HepG2 (cell line): ENCODE measurements around the gene MFAP4. TPM values are rescaled to one million over a fixed set of nuclear protein-coding genes. Genes with fewer than 3 reads are reported as not detected.

ENCODE experiments used
- ATAC-seq: fragments of 200-7000 bp; cut with Tn5 transposase; 3 replicates; pipeline ENCODE4 v1.9.1; 2020; ENCODE audit warnings: mild to moderate bottlenecking, moderate library complexity
- BruUV-seq: library from RNA; stranded (reverse); fragments of 400-500 nt; replicated peaks from 2 replicates; lab custom pipeline; 2021; lab: Mats Ljungman, UMichigan
- CTCF ChIA-PET: fragments of 300-600 bp; formaldehyde crosslinking; extraction: SDS; loops from one replicate; lab custom pipeline; 2021; ENCODE audit warnings: low total read pairs, inconsistent platforms, low intra/inter-chr PET ratio; lab: Yijun Ruan, JAX
- POLR2A ChIA-PET: fragments of 350-600 bp; sonication (Branson Sonifier 250); formaldehyde crosslinking; loops from one replicate; lab custom pipeline; 2020; ENCODE audit warnings: antibody characterized with exemption, inconsistent platforms; lab: Yijun Ruan, JAX
- DNase-seq: peaks from one replicate; pipeline ENCODE4 v3.0.0-alpha.2; 2015; ENCODE audit warnings: low spot score
- FAIRE-seq: peaks from 3 replicates; lab custom pipeline; 2011; peaks lifted over from hg19 to GRCh38; lab: Jason Lieb, UNC
- H2AFZ ChIP-seq: one replicate; pipeline ENCODE4 v1.6.1; 2011; ENCODE audit warnings: low read length, inconsistent platforms
- H3K27ac ChIP-seq: fragments of 300-600 bp; 3 replicates; pipeline ENCODE4 v1.8.0; 2011; ENCODE audit warnings: mixed run types, mild to moderate bottlenecking, mixed read lengths, low read length, inconsistent platforms; ENCODE audit not compliant: insufficient read depth; ENCODE audit errors: extremely low read length
- H3K27me3 ChIP-seq, 2 experiments: fragments of 200-600 bp in 1 of 2; 2 replicates in 1 of 2; 3 replicates in 1 of 2; pipeline versions ENCODE4 v1.6.0 to v1.8.0; 2011; ENCODE audit warnings: low read length in 2 of 2, mild to moderate bottlenecking in 2 of 2, moderate library complexity in 2 of 2, inconsistent platforms in 1 of 2; ENCODE audit not compliant: insufficient read depth in 2 of 2, control insufficient read depth in 1 of 2
- H3K36me3 ChIP-seq, 2 experiments: fragments of 200-600 bp in 1 of 2; replicated peaks in 1 of 2; 2 replicates in 1 of 2; 3 replicates in 1 of 2; pipeline versions ENCODE4 v1.5.1 to v1.8.0; 2011; ENCODE audit warnings: low read length in 2 of 2, inconsistent platforms in 1 of 2; ENCODE audit not compliant: insufficient read depth in 2 of 2, control insufficient read depth in 1 of 2
- H3K4me1 ChIP-seq: 2 replicates; pipeline ENCODE4 v1.5.1; 2012; ENCODE audit warnings: low read length, inconsistent platforms; ENCODE audit not compliant: insufficient read depth
- H3K4me2 ChIP-seq: 2 replicates; pipeline ENCODE4 v1.6.0; 2011; ENCODE audit warnings: low read depth, low read length, inconsistent platforms
- H3K4me3 ChIP-seq, 3 experiments: fragments of 200-600 bp in 1 of 3; sonication (generic), shearing (Covaris generic) in 1 of 3; replicated peaks in 1 of 3; 2 replicates each; pipeline ENCODE4 v1.5.1; 2011 to 2016; ENCODE audit warnings: low read length in 3 of 3, inconsistent platforms in 2 of 3, low read depth in 2 of 3, mild to moderate bottlenecking in 2 of 3, control low read depth in 1 of 3, mixed read lengths in 1 of 3; ENCODE audit not compliant: insufficient read depth in 1 of 3
- H3K79me2 ChIP-seq: one replicate; pipeline ENCODE4 v1.6.1; 2011; ENCODE audit warnings: low read length, inconsistent platforms; ENCODE audit not compliant: insufficient read depth
- H3K9ac ChIP-seq: 2 replicates; pipeline ENCODE4 v1.6.0; 2011; ENCODE audit warnings: mild to moderate bottlenecking, low read depth, low read length, inconsistent platforms; ENCODE audit not compliant: insufficient read depth
- H3K9me3 ChIP-seq: 2 replicates; pipeline ENCODE4 v1.5.1; 2012; ENCODE audit warnings: mild to moderate bottlenecking, low read length
- H4K20me1 ChIP-seq: 2 replicates; pipeline ENCODE4 v1.6.0; 2011; ENCODE audit warnings: inconsistent platforms, mild to moderate bottlenecking, low read length, moderate library complexity; ENCODE audit not compliant: insufficient read depth
- CCDC6 ChIP-seq: sonication (generic); formaldehyde crosslinking; IDR thresholded peaks from 2 replicates; pipeline ENCODE4 v1.8.1; 2022; ENCODE audit warnings: mild to moderate bottlenecking, missing genetic modification reagents, moderate library complexity
- CEBPB ChIP-seq: IDR thresholded peaks from 2 replicates; pipeline ENCODE4 v1.6.1; 2011; ENCODE audit warnings: low read depth, low read length, improper control_type of control experiment, borderline replicate concordance
- CENPX ChIP-seq: sonication (generic); formaldehyde crosslinking; IDR thresholded peaks from 2 replicates; pipeline ENCODE4 v1.9.0; 2021; ENCODE audit warnings: mild to moderate bottlenecking, missing genetic modification reagents, moderate library complexity
- KDM2A ChIP-seq: sonication (generic); formaldehyde crosslinking; IDR thresholded peaks from 2 replicates; pipeline ENCODE4 v1.4.0; 2020; ENCODE audit warnings: low read depth, missing genetic modification reagents, borderline replicate concordance
- NRL ChIP-seq: sonication (generic); formaldehyde crosslinking; IDR thresholded peaks from 2 replicates; pipeline ENCODE4 v1.5.0; 2020; ENCODE audit warnings: missing genetic modification reagents, mild to moderate bottlenecking, moderate library complexity, borderline replicate concordance
- ZBTB21 ChIP-seq: sonication (generic); formaldehyde crosslinking; IDR thresholded peaks from 2 replicates; pipeline ENCODE4 v1.4.0; 2020; ENCODE audit warnings: missing genetic modification reagents
- ZMAT3 ChIP-seq: sonication (generic); formaldehyde crosslinking; conservative IDR thresholded peaks from 2 replicates; pipeline ENCODE4 v1.7.0; 2021; ENCODE audit warnings: missing genetic modification reagents
- ZNF446 ChIP-seq: sonication (generic); formaldehyde crosslinking; IDR thresholded peaks from 2 replicates; pipeline ENCODE4 v1.5.0; 2020; ENCODE audit warnings: mild to moderate bottlenecking, missing genetic modification reagents
- ZNF605 ChIP-seq: sonication (generic); formaldehyde crosslinking; IDR thresholded peaks from 2 replicates; pipeline ENCODE4 v1.8.0; 2022; ENCODE audit warnings: mild to moderate bottlenecking, missing genetic modification reagents
- WGBS: methylation state at CpG from one replicate; pipeline ENCODE4 v1.1.6; 2017; ENCODE audit warnings: low lambda C conversion rate; 5-methylcytosine and 5-hydroxymethylcytosine counted together
- in situ Hi-C: cut with HindIII; loops from 2 replicates; pipeline ENCODE4 v1.10.0; 2017; ENCODE audit warnings: low pct_unique_long_range_greater_than_20kb; ENCODE audit not compliant: extremely low pct_ligation_motif_present
- intact Hi-C: fragments of 100-400 bp; cut with micrococcal nuclease; formaldehyde crosslinking; loops from one replicate; pipeline ENCODE4 v1.10.0; 2022; ENCODE audit not compliant: unreplicated experiment
- polyA plus RNA-seq, 8 experiments: library from polyadenylated mRNA; depleted of rRNA in 3 of 8; stranded (reverse) in 7 of 8; unstranded in 1 of 8; fragments of >200 nt; fragmentation: Illumina TruSeq in 4 of 8; extraction: Trizol in 4 of 8; gene quantifications; 2 replicates each; pipeline versions ENCODE4 v1.2.1 to v1.2.3, GENCODE V29; 2011 to 2016; ENCODE audit warnings: low read depth in 4 of 8, missing spikeins in 1 of 8, mixed read lengths in 1 of 8; ENCODE audit not compliant: insufficient read depth in 1 of 8
- total RNA-seq, 5 experiments: library from RNA; depleted of rRNA; stranded (reverse); fragments of >200 nt; fragmentation: Illumina TruSeq; extraction: Trizol; gene quantifications; 2 replicates each; pipeline ENCODE4 v1.2.3, GENCODE V29; 2016; ENCODE audit warnings: low read depth in 1 of 5
- TF ChIP-seq, protein P1 (sequence below): sonication (generic); formaldehyde crosslinking; IDR thresholded peaks from 2 replicates; pipeline ENCODE4 v1.5.0; 2020; ENCODE audit warnings: mild to moderate bottlenecking, missing genetic modification reagents
- TF ChIP-seq, protein P2 (sequence below): sonication (generic); formaldehyde crosslinking; IDR thresholded peaks from 2 replicates; pipeline ENCODE4 v1.9.0; 2021; ENCODE audit warnings: missing genetic modification reagents, borderline replicate concordance
- TF ChIP-seq, protein P3 (sequence below): sonication (generic); formaldehyde crosslinking; conservative IDR thresholded peaks from 2 replicates; pipeline ENCODE4 v1.8.0; 2022; ENCODE audit warnings: missing genetic modification reagents
- TF ChIP-seq, protein P4 (sequence below): IDR thresholded peaks from 2 replicates; pipeline ENCODE4 v1.6.1; 2016; ENCODE audit warnings: mild to moderate bottlenecking
- TF ChIP-seq, protein P5 (sequence below): sonication (generic); formaldehyde crosslinking; IDR thresholded peaks from 2 replicates; pipeline ENCODE4 v1.5.0; 2020; ENCODE audit warnings: missing genetic modification reagents, mild to moderate bottlenecking, borderline replicate concordance
- TF ChIP-seq, protein P6 (sequence below): sonication (generic); formaldehyde crosslinking; IDR thresholded peaks from 2 replicates; pipeline ENCODE4 v1.4.0; 2020; ENCODE audit warnings: mild to moderate bottlenecking, missing genetic modification reagents

The MFAP4 gene
- total and polyA plus RNA-seq, 2 of the 13 experiments (the other 11 are each of a cell fraction or from before 2014, with no cell fraction given) = 0.08 TPM; not detected in 1

DNA sequence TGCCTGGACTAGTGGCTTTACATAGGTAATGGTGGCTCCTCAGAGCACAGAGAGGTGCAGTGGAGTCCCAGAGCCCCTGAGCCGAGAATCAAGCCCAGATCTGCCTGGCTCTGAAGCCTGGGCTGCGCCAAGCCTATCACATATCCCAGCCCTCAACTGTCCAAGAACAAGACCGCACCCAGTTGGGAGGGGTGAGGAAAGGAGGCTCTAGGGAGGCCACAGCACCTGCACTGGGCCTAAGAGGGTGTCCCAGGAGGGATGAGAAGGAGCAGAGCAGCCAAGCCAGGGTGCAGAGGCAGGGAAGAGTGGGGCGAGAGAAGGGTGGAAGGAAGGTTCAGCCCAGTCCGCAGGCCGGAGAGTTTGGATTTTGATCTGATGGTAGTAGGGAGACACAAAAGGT, 23.1 kb upstream of the MFAP4 start:
- H3K4me2 ChIP-seq = no peak overlapping the region
- H3K27me3 ChIP-seq = peaks cover 12 to 38% of the 10 kb centered on the region in 2 experiments
- in situ Hi-C loops = no loop called here
- 32% methylated on average over 6 of the region's 6 CpGs for WGBS
- H3K36me3 ChIP-seq = no peaks in the 10 kb centered on the region
- intact Hi-C loops = no loop called here
- H3K79me2 ChIP-seq = no peaks in the 10 kb centered on the region
- CTCF ChIA-PET = no interaction called here
- FAIRE-seq (no peak), ATAC-seq (no peak), DNase-seq (no peak)
- BruUV-seq = no TSS peak
- H3K9ac ChIP-seq = no peak overlapping the region
- no peak overlapping the region for H2AFZ ChIP-seq
- H4K20me1 ChIP-seq = no peaks in the 10 kb centered on the region
- H3K4me3 ChIP-seq = no peak overlapping the region
- H3K9me3 ChIP-seq = no peaks in the 10 kb centered on the region
- POLR2A ChIA-PET = no interaction called here
- H3K4me1 ChIP-seq = no peaks in the 10 kb centered on the region
- no peak overlapping the region for H3K27ac ChIP-seq
- TF ChIP-seq, protein P1, sequence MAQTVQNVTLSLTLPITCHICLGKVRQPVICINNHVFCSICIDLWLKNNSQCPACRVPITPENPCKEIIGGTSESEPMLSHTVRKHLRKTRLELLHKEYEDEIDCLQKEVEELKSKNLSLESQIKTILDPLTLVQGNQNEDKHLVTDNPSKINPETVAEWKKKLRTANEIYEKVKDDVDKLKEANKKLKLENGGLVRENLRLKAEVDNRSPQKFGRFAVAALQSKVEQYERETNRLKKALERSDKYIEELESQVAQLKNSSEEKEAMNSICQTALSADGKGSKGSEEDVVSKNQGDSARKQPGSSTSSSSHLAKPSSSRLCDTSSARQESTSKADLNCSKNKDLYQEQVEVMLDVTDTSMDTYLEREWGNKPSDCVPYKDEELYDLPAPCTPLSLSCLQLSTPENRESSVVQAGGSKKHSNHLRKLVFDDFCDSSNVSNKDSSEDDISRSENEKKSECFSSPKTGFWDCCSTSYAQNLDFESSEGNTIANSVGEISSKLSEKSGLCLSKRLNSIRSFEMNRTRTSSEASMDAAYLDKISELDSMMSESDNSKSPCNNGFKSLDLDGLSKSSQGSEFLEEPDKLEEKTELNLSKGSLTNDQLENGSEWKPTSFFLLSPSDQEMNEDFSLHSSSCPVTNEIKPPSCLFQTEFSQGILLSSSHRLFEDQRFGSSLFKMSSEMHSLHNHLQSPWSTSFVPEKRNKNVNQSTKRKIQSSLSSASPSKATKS (CRISPR knock-in tag) = no peak
- TF ChIP-seq, protein P2, sequence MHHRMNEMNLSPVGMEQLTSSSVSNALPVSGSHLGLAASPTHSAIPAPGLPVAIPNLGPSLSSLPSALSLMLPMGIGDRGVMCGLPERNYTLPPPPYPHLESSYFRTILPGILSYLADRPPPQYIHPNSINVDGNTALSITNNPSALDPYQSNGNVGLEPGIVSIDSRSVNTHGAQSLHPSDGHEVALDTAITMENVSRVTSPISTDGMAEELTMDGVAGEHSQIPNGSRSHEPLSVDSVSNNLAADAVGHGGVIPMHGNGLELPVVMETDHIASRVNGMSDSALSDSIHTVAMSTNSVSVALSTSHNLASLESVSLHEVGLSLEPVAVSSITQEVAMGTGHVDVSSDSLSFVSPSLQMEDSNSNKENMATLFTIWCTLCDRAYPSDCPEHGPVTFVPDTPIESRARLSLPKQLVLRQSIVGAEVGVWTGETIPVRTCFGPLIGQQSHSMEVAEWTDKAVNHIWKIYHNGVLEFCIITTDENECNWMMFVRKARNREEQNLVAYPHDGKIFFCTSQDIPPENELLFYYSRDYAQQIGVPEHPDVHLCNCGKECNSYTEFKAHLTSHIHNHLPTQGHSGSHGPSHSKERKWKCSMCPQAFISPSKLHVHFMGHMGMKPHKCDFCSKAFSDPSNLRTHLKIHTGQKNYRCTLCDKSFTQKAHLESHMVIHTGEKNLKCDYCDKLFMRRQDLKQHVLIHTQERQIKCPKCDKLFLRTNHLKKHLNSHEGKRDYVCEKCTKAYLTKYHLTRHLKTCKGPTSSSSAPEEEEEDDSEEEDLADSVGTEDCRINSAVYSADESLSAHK (CRISPR knock-in tag) = no peak
- TF ChIP-seq, protein P3, sequence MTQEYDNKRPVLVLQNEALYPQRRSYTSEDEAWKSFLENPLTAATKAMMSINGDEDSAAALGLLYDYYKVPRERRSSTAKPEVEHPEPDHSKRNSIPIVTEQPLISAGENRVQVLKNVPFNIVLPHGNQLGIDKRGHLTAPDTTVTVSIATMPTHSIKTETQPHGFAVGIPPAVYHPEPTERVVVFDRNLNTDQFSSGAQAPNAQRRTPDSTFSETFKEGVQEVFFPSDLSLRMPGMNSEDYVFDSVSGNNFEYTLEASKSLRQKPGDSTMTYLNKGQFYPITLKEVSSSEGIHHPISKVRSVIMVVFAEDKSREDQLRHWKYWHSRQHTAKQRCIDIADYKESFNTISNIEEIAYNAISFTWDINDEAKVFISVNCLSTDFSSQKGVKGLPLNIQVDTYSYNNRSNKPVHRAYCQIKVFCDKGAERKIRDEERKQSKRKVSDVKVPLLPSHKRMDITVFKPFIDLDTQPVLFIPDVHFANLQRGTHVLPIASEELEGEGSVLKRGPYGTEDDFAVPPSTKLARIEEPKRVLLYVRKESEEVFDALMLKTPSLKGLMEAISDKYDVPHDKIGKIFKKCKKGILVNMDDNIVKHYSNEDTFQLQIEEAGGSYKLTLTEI = no peak
- TF ChIP-seq, protein P4, sequence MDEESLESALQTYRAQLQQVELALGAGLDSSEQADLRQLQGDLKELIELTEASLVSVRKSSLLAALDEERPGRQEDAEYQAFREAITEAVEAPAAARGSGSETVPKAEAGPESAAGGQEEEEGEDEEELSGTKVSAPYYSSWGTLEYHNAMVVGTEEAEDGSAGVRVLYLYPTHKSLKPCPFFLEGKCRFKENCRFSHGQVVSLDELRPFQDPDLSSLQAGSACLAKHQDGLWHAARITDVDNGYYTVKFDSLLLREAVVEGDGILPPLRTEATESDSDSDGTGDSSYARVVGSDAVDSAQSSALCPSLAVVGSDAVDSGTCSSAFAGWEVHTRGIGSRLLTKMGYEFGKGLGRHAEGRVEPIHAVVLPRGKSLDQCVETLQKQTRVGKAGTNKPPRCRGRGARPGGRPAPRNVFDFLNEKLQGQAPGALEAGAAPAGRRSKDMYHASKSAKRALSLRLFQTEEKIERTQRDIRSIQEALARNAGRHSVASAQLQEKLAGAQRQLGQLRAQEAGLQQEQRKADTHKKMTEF (CRISPR knock-in tag) = no peak
- TF ChIP-seq KDM2A (no peak), ZNF605 (CRISPR knock-in tag) (no peak), CENPX (no peak), ZBTB21 (CRISPR knock-in tag) (no peak), CEBPB (no peak), NRL (CRISPR knock-in tag) (no peak), ZNF446 (no peak), ZMAT3 (CRISPR knock-in tag) (no peak), CCDC6 (CRISPR knock-in tag) (no peak)
- TF ChIP-seq, protein P5, sequence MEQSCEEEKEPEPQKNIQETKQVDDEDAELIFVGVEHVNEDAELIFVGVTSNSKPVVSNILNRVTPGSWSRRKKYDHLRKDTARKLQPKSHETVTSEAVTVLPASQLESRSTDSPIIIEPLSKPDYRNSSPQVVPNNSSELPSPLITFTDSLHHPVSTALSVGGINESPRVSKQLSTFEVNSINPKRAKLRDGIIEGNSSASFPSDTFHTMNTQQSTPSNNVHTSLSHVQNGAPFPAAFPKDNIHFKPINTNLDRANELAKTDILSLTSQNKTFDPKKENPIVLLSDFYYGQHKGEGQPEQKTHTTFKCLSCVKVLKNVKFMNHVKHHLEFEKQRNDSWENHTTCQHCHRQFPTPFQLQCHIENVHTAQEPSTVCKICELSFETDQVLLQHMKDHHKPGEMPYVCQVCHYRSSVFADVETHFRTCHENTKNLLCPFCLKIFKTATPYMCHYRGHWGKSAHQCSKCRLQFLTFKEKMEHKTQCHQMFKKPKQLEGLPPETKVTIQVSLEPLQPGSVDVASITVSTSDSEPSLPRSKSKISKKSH (CRISPR knock-in tag) = no peak
- TF ChIP-seq, protein P6, sequence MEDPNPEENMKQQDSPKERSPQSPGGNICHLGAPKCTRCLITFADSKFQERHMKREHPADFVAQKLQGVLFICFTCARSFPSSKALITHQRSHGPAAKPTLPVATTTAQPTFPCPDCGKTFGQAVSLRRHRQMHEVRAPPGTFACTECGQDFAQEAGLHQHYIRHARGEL (CRISPR knock-in tag) = no peak
